HG03571 (cell line): ENCODE measurements around the gene FCN1.
"Not testable (repeated sequence)": the region's sequence is repeated elsewhere in the genome, so short reads cannot be mapped to it uniquely, and the experiment has no call there.

ENCODE experiments used
- ATAC-seq: cut with Tn5 transposase; IDR thresholded peaks from one replicate; pipeline ENCODE4 v1.9.1; 2021; ENCODE audit not compliant: unreplicated experiment

The FCN1 gene

DNA sequence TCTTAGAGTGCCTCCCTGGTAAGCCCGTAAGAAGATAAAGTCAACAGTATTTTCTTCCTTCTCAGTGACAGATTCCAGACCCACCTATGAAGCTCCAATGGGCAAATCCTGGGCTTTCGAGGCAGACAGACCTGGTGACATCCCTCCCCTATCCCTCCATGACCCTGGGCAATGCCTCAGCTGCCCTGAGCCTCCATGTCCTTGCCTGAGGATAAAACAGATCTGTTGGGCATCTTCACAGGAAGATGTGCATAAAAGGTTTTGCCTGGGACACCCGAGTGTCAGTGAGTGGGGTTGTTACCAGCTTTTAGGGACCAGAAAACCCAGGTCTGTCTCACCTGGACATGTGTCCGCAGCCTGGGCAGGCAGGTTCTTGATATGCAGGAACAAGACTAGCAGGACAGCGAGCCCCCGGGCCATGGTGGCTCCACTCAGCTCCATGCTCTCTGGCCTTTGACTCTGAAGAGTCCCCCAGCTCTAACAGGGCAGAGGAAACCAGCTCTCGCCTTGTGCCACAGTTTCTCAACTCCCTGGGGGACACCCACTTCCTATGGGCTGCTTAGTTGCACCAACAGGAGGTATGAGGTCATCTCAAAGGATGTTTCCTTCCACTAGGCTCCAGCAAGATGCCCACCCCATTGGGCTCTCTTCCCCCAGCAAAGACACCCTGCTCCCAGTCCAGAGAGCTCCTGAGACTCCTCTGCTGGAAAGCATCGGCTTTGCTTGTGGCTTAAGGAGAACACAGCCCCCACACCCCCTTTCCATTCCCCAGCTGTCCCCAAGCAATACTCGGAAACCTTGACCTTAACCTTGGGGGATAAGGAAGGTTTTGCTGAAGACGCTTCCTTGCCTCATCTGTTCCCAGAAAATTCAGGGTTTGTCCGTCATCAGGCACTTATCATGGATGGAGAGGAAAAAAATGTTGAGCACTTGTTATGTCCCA lies at the start of gene FCN1:
Gene FCN1, minus strand, starts transcription at position 482 of the 943 bp plus-strand sequence. Its CDS starts 41 bp downstream, at position 441.
- no peak for ATAC-seq

DNA sequence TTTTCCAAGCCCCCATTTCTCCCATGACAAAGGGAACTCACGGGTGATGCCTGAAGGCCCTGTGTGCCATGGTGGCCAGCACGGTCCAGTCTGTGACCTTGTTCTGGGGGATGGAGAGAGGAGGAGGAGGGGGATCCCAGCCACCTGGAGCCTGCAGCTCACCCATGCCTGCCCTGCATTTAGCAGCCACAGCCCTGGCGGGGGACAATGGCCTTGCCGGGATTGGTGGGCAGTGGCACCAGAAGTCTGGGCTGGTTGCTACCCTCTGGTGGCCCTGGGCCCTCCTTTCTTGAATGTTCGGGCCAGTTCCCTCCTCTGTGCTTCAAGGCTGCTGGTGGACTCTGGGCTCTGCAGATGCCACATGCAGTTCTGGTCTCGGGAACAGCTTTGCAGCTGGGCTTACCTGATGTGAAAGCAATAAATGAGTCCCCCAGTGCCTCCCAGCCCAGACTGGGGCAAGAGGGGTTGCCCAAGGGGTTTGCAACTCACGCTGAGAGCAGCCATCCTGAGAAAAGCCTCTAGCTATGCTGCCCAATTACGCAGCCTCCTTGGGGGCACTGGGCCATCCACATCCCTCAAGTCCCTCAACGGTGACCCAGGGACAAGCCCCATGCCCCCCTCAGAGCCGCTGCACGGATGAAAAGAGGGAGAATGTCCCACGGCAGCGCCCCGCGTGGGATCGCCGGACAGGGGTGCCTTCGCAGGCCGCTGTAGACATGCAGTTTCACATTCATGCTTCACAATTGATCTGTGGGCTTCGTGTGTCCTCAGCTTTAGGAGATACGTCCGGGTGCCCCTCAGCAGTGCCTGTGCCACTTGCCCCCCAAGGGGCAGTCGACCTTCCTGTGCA lies 49.2 kb upstream of the FCN1 start:
- ATAC-seq, result no peak

GRCh38 chr9:134966270-134966669 lies 48.6 kb upstream of the FCN1 start:
- no peak for ATAC-seq

GRCh38 chr9:134965851-134966250 lies 48.1 kb upstream of the FCN1 start:
- no peak for ATAC-seq

GRCh38 chr9:134965411-134965810 lies 47.7 kb upstream of the FCN1 start:
- ATAC-seq, result no peak

GRCh38 chr9:134964271-134965055 lies 46.8 kb upstream of the FCN1 start:
- ATAC-seq, result no peak

- ATAC-seq, result no peak
These were observed 45.8 kb upstream of the FCN1 start for GRCh38 chr9:134963546-134963945.

GRCh38 chr9:134962973-134963364 lies 45.3 kb upstream of the FCN1 start:
- no peak for ATAC-seq

GRCh38 chr9:134962065-134962972 lies 44.6 kb upstream of the FCN1 start:
- ATAC-seq, result no peak

DNA sequence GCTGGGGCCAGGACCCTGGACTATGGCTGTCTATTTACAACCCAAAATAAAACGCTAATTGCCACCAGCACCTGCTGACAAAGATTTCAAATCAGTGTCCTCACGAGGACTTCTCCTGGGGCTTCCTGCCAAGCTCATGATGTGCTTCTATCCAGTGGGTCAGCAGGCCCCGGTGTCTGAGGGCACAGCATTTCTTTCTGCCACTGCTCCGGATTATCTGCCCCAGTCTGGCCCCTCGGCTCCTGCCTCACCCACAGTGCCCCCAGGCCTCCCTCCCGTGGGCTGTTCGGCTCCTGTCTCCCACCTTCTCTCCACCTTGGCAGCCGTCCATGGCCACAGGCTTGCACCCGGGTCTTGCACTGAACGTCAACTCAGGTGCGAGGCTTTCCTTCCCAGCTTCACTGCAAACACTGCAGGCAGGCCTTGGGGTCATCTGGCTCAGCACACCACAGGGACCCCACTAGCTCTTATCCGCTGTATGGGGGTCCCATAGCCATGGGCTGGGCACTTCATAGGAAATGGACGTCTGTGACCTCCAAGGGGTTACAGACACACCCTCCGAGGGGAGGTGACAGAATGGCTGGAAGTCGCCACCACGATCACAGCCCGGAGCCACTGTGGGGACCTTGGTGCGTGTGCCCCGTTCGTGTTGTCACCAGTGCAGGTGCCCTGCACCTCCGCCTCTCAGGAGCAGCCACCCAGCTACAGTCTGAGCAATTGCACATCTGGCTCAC lies 43.8 kb upstream of the FCN1 start:
- ATAC-seq, result no peak

DNA sequence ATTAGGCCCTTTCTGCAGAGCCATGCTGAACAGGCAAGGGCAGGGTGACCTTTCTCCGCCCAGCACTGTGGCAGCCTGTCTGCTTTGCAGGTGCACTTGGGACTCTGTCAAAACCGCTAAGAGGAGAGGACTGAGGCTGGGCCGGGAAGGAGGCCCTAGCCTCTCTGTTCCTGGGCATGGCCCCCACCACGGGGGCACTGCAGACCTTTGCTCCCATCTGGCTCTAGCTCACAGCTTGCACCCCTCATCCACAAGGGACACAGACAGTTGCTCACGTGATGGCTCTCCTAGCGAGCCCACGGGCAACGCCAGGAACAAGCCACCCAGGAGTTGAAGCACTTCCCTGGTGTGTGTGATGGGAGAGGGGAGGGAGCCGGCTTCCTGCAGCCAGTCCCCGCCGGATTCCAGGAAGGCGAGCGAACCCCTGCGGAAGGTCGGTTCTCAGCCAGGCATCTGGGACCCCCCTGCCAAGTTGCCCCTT lies 43.0 kb upstream of the FCN1 start:
- no peak for ATAC-seq

GRCh38 chr9:134959971-134960310 lies 42.2 kb upstream of the FCN1 start:
- no peak for ATAC-seq

- ATAC-seq, result no peak
These were observed 41.6 kb upstream of the FCN1 start for GRCh38 chr9:134959126-134959970.

GRCh38 chr9:134957945-134958227 lies 40.2 kb upstream of the FCN1 start:
- no peak for ATAC-seq

DNA sequence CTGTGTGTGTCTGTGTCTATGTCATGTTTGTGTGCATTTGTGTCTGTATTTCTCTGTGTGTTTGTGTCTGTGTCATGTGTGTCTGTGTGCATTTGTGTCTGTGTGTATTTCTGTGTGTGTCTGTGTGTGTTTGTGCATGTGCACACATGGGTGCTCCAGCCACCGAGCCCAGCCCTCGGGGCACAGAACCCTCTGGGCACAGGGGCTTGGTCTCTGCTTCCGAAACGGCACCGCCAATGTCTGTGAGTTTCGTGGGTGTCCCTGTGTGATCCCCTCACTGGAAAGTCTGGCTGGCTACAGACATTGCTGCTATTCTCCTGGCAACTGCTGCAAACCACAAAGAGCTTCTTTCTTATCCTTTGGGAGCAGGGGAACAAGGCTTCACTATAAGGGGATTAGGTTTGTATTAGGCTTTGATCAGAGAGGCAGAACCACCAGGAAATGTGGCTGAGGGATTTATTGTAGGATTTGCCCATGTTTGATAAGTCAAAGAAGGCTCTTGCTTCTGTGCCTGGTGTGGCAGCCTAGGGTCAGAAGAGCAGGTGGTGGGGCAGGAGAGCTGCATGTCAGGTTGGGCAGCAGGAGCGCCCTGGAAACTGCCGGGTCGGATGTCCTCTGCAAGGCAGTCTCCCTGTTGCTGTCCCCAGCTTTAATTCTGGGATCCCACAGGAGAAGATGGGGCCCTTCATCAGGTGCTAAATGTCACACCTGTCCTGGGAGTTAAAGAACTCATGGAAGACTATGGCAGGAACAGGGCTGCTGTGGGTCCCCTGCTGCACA lies 39.6 kb upstream of the FCN1 start:
- ATAC-seq, result no peak

- ATAC-seq, result not testable (repeated sequence)
These were observed 38.7 kb upstream of the FCN1 start for GRCh38 chr9:134956387-134956786.

GRCh38 chr9:134955801-134956200 lies 38.1 kb upstream of the FCN1 start:
- ATAC-seq, result no peak

GRCh38 chr9:134955156-134955555 lies 37.4 kb upstream of the FCN1 start:
- no peak for ATAC-seq
